ENCODE data around the gene GNL1.

GNL1 gene

GRCh38 chr6:30556066-30556905, at the start of gene GNL1:
GNL1 (minus strand) TSS chr6:30556489; CDS start chr6:30556203, 286 bp downstream.
- DNase-seq: peak; percentile 99

GRCh38 chr6:30603961-30604360, 47.7 kb upstream of the GNL1 start:
- no peak for DNase-seq

- no peak for DNase-seq
These were observed 45.7 kb upstream of the GNL1 start for GRCh38 chr6:30601815-30602641.

GRCh38 chr6:30601436-30601814, 45.1 kb upstream of the GNL1 start:
- no peak for DNase-seq

GRCh38 chr6:30600451-30600961, 44.2 kb upstream of the GNL1 start:
- no peak for DNase-seq

- DNase-seq: no peak
These were observed 43.5 kb upstream of the GNL1 start for GRCh38 chr6:30599625-30600324.

GRCh38 chr6:30598912-30599624, 42.8 kb upstream of the GNL1 start:
- no peak for DNase-seq

GRCh38 chr6:30597315-30598144, 41.2 kb upstream of the GNL1 start:
- DNase-seq: peak; percentile 89

- no peak for DNase-seq
These were observed 36.0 kb upstream of the GNL1 start for GRCh38 chr6:30592287-30592686.

- DNase-seq: no peak
These were observed 34.7 kb upstream of the GNL1 start for GRCh38 chr6:30591008-30591407.

GRCh38 chr6:30590509-30590908, 34.2 kb upstream of the GNL1 start:
- no peak for DNase-seq

GRCh38 chr6:30589754-30590358, 33.6 kb upstream of the GNL1 start:
- no peak for DNase-seq

GRCh38 chr6:30583921-30584320, 27.6 kb upstream of the GNL1 start:
- no peak for DNase-seq

- DNase-seq: no peak
These were observed 21.8 kb upstream of the GNL1 start for GRCh38 chr6:30578051-30578450.

GRCh38 chr6:30573113-30573512, 16.8 kb upstream of the GNL1 start:
- DNase-seq: no peak

GRCh38 chr6:30572148-30572547, 15.9 kb upstream of the GNL1 start:
- DNase-seq: no peak

GRCh38 chr6:30571762-30572082, 15.4 kb upstream of the GNL1 start:
- no peak for DNase-seq

- DNase-seq: peak; percentile 100
These were observed 14.9 kb upstream of the GNL1 start, which contains the start of gene ABCF1 for GRCh38 chr6:30571075-30571761. ABCF1 (plus strand) TSS chr6:30571442; CDS start chr6:30571488, 46 bp downstream.

- DNase-seq: no peak
These were observed 14.4 kb upstream of the GNL1 start for GRCh38 chr6:30570740-30571074.

- no peak for DNase-seq
These were observed 14.0 kb upstream of the GNL1 start for GRCh38 chr6:30570263-30570662.

GRCh38 chr6:30568245-30568644, 12.0 kb upstream of the GNL1 start:
- no peak for DNase-seq

Data from activated CD8-positive, alpha-beta memory T cell treated with anti-CD3 and anti-CD28 coated beads, Interleukin-2, amount 50 U/mL, for 48 hours (primary cell).